OCI-LY1 (cell line): ENCODE results near the gene PHKA1.

Experiments used
- CTCF ChIP-seq: fragments of 200-600 bp; sonication (generic), shearing (Covaris generic); IDR thresholded peaks from 2 replicates; pipeline ENCODE4 v1.5.1; 2017; ENCODE audit warnings: mild to moderate bottlenecking, antibody characterized with exemption, low read length, moderate library complexity, mixed read lengths
- EZH2 ChIP-seq: fragments of 200-600 bp; sonication (generic), shearing (Covaris generic); IDR thresholded peaks from 2 replicates; pipeline ENCODE4 v1.8.0; 2017; ENCODE audit warnings: borderline replicate concordance, mixed run types, mild to moderate bottlenecking, antibody characterized with exemption, low read length, moderate library complexity, mixed read lengths

- TF ChIP-seq CTCF: peak; percentile 15; the same call in 1 of the 2 replicates
- TF ChIP-seq EZH2: no peak
Measured at GRCh38 chrX:72609313-72609712, 104.8 kb downstream of the PHKA1 start.
